Tibial nerve (tissue), 4 donors: ENCODE results near the gene CLPX. TPM values are rescaled to one million over a fixed set of nuclear protein-coding genes. Genes with fewer than 3 reads are reported as not detected.

Experiments
- DNase-seq, 2 donors: peaks; one replicate each; pipeline ENCODE4 v3.0.0-alpha.2; 2019; ENCODE audit warnings: low spot score in 2 of 2
- H3K27ac ChIP-seq, 4 donors: fragments of 200-600 bp; sonication (generic) in 3 of 4; one replicate each; pipeline ENCODE4 v1.5.1; 2017 to 2019; ENCODE audit warnings: mild to moderate bottlenecking in 1 of 4
- H3K27me3 ChIP-seq, 2 donors: fragments of 200-600 bp; sonication (generic) in 1 of 2; one replicate each; pipeline versions ENCODE4 v1.5.1 to v1.6.0; 2017 to 2019
- H3K36me3 ChIP-seq, 3 donors: fragments of 200-600 bp; sonication (generic); one replicate each; pipeline ENCODE4 v1.5.1; 2018 to 2019
- H3K4me1 ChIP-seq, 4 donors: fragments of 200-600 bp; sonication (generic) in 3 of 4; one replicate each; pipeline ENCODE4 v1.5.1; 2017 to 2019
- H3K4me3 ChIP-seq, 4 donors: fragments of 200-600 bp; sonication (generic) in 3 of 4; one replicate each; pipeline ENCODE4 v1.5.1; 2017 to 2019; ENCODE audit warnings: mild to moderate bottlenecking in 1 of 4, moderate library complexity in 1 of 4
- H3K9me3 ChIP-seq, 4 donors: fragments of 200-600 bp; sonication (generic) in 3 of 4; one replicate each; pipeline ENCODE4 v1.5.1; 2017 to 2019
- EP300 ChIP-seq, 2 donors: sonication (generic); formaldehyde crosslinking; IDR thresholded peaks; one replicate each; pipeline ENCODE4 v1.6.1; 2017; ENCODE audit warnings: antibody characterized with exemption in 2 of 2, mild to moderate bottlenecking in 1 of 2
- POLR2A ChIP-seq, 2 donors: fragments of 450-650 bp; IDR thresholded peaks; one replicate each; pipeline ENCODE4 v1.6.1; 2017; ENCODE audit warnings: antibody characterized with exemption in 2 of 2, mild to moderate bottlenecking in 2 of 2, moderate library complexity in 2 of 2
- WGBS, 2 donors: methylation state at CpG; one replicate each; pipeline ENCODE4 v1.1.5; 2018; 5-methylcytosine and 5-hydroxymethylcytosine counted together
- total RNA-seq, 4 donors: library from RNA; depleted of rRNA; stranded (reverse); fragments of >200 nt; gene quantifications; one replicate each; pipeline ENCODE4 v1.1.0, GENCODE V29; 2016
- TF ChIP-seq, protein P1 (sequence below), 5 experiments: fragments of 200-600 bp in 3 of 5; fragments of 450-650 bp in 2 of 5; sonication (generic) in 3 of 5; IDR thresholded peaks; one replicate each; pipeline ENCODE4 v1.5.1; 2016 to 2019; ENCODE audit warnings: antibody characterized with exemption in 5 of 5, mild to moderate bottlenecking in 3 of 5, moderate library complexity in 2 of 5

The CLPX gene
- total RNA-seq, 4 donors from 2014 or later: 29.5 to 96.7 (median 69.7) TPM

DNA sequence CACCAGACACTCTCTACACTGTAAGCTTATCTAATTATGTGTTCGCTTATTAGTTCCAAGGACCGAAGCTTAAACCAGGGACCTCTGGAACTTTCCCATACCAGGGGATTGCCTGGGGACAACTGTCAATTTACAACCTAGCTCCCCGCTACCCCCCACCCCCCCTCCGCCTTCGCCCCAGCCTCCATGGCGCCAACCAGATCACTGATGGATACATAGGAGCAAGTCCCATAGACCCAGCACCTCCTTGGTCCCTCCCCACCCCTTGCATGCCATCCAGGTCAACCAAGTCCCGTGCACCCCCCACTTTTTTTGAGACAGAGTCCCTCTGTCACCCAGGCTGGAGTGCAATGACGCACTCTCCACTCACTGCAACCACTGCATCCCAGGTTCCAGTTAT lies 50.6 kb downstream of the CLPX start:
- no peaks in the 10 kb centered on the region for H3K27me3 ChIP-seq
- H3K27ac ChIP-seq: no peak overlapping the region
- WGBS, 2 donors: 89 to 94% methylated on average over 8 of the region's 8 CpGs
- H3K4me1 ChIP-seq: peaks cover 0 to 38% (median 14%) of the 10 kb centered on the region in 4 donors
- peaks cover 0 to 22% (median 0%) of the 10 kb centered on the region in 3 donors for H3K36me3 ChIP-seq
- TF ChIP-seq, protein P1, sequence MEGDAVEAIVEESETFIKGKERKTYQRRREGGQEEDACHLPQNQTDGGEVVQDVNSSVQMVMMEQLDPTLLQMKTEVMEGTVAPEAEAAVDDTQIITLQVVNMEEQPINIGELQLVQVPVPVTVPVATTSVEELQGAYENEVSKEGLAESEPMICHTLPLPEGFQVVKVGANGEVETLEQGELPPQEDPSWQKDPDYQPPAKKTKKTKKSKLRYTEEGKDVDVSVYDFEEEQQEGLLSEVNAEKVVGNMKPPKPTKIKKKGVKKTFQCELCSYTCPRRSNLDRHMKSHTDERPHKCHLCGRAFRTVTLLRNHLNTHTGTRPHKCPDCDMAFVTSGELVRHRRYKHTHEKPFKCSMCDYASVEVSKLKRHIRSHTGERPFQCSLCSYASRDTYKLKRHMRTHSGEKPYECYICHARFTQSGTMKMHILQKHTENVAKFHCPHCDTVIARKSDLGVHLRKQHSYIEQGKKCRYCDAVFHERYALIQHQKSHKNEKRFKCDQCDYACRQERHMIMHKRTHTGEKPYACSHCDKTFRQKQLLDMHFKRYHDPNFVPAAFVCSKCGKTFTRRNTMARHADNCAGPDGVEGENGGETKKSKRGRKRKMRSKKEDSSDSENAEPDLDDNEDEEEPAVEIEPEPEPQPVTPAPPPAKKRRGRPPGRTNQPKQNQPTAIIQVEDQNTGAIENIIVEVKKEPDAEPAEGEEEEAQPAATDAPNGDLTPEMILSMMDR (IDR thresholded peaks at IDR 0.05): no peak
- TF ChIP-seq POLR2A (IDR thresholded peaks at IDR 0.05): no peak
- TF ChIP-seq EP300 (IDR thresholded peaks at IDR 0.05): no peak
- no peak overlapping the region for H3K4me3 ChIP-seq
- no peaks in the 10 kb centered on the region for H3K9me3 ChIP-seq
- DNase-seq: no peak

DNA sequence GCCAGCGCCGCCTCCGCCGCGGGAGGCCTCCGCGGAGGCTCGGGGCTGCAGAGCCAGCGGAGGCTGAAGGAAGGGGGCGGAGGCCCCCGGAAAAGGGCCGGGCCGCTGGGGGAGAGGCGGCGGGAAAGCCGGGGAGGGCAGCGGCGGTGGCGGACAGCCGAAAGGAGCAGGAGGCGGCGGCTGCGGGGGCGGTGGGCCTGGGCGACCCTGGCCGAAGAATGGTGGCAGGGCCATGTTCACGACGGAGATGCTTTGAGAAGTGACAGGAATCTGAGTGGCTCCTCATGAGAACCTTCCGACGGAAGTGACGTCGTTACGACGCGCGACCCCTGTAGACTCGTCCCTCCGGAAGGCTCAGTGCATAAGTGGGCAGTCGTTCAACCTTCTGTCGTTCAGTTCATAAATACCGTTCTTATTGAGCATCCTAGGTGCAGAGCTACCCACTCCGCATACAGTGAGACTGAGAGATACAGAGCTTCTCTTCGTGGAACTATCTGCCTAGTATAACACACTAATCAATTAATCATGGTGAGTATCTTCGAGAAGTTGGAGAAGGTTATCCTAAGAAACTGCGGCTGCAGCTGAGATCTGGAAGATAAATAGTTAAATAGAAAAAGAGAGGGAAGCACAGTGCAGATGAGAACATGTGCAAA lies 51.5 kb downstream of the CLPX start, which contains the start of gene PDCD7:
Gene PDCD7 (minus strand): TSS at position 261 of the 653 bp plus-strand sequence. CDS start 27 bp downstream, at position 234.
- 1% methylated on average over 27 to 45 of the region's 45 CpGs for WGBS, 2 donors
- no peaks in the 10 kb centered on the region for H3K27me3 ChIP-seq
- peak within 1 kb of the TSS; percentile 71 to 99 (median 93) for H3K4me3 ChIP-seq
- peak; percentile 64 to 78 for DNase-seq
- no peaks in the 10 kb centered on the region for H3K9me3 ChIP-seq
- H3K27ac ChIP-seq: peak within 1 kb of the TSS; percentile 68 to 93 (median 88)
- peaks cover 0 to 31% (median 5%) of the 10 kb centered on the region in 3 donors for H3K36me3 ChIP-seq
- TF ChIP-seq, protein P1 (IDR thresholded peaks at IDR 0.05): no peak
- TF ChIP-seq POLR2A (IDR thresholded peaks at IDR 0.05) (peak; percentile 31 to 66), EP300 (IDR thresholded peaks at IDR 0.05) (peak in 1 of 2 donors; percentile 88)
- H3K4me1 ChIP-seq: peaks cover 0 to 40% (median 14%) of the 10 kb centered on the region in 4 donors

DNA sequence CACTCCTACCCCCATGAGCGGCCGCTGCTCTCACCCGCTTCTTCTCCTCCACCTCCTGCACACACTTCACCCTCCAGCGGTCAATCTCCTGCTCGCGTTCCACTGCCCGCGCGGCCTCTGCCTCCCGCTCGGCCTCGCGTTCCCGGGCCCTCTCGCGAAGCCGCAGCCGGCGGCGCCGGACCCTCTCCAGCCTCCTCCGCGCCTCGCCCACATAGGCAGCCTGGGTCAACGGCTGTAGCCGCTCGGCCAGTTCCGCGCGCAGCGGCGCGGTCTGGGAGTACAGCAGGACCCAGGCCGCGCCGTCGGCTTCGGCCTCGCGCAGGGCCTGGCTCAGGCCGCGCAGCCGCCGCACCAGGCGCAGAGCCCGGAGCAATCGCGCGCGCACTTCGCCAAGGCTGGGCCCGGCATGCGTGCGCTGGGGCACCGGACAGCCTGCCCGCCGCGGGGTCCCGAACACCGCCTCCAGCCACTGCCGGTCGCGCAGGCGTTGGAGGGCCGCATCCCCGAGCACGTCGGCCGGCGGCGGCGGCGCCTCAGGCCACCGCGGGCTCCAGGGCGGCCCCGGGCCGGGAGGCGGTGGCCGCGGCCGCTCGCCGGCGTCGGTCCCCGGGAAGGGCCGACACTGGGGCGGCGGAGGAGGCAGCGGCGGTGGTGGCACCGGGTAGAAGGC lies 52.1 kb downstream of the CLPX start:
- Histone ChIP-seq H3K27me3 (no peaks in the 10 kb centered on the region), H3K36me3 (peaks cover 0 to 37% (median 11%) of the 10 kb centered on the region in 3 donors), H3K4me3 (peak overlapping the region; percentile 71 to 99 (median 93)), H3K4me1 (peaks cover 0 to 40% (median 14%) of the 10 kb centered on the region in 4 donors), H3K27ac (peak overlapping the region; percentile 68 to 93 (median 88)), H3K9me3 (no peaks in the 10 kb centered on the region)
- WGBS, 2 donors: 0 to 1% methylated on average over 29 to 51 of the region's 93 CpGs
- TF ChIP-seq, protein P1 (IDR thresholded peaks at IDR 0.05): no peak
- no peak for TF ChIP-seq POLR2A (IDR thresholded peaks at IDR 0.05)
- TF ChIP-seq EP300 (IDR thresholded peaks at IDR 0.05): no peak
- DNase-seq: no peak

DNA sequence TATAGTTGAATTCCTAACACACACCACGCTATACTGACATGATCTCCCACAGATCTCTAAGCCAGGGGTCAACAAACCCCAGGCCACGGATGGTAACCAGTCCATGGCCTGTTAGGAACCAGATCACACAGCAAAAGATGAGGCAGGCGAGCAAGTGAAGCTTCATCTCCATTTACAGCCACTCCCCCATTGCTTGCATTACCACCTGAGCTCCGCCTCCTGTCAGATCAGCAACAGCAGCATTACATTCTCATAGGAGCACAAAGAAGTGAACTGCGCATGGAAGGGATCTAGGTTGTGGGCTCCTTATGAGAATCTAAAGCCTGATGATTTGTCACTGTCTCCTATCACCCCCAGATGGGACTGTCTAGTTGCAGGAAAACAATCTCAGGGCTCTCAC lies 54.2 kb downstream of the CLPX start:
- Histone ChIP-seq H3K27ac (no peak overlapping the region), H3K4me3 (no peak overlapping the region), H3K4me1 (peaks cover 0 to 40% (median 14%) of the 10 kb centered on the region in 4 donors), H3K27me3 (no peaks in the 10 kb centered on the region), H3K36me3 (peaks cover 0 to 53% (median 12%) of the 10 kb centered on the region in 3 donors), H3K9me3 (no peaks in the 10 kb centered on the region)
- 77 to 79% methylated on average over 5 of the region's 5 CpGs for WGBS, 2 donors
- no peak for DNase-seq
- no peak for TF ChIP-seq POLR2A (IDR thresholded peaks at IDR 0.05)
- no peak for TF ChIP-seq EP300 (IDR thresholded peaks at IDR 0.05)
- TF ChIP-seq, protein P1 (IDR thresholded peaks at IDR 0.05): no peak

DNA sequence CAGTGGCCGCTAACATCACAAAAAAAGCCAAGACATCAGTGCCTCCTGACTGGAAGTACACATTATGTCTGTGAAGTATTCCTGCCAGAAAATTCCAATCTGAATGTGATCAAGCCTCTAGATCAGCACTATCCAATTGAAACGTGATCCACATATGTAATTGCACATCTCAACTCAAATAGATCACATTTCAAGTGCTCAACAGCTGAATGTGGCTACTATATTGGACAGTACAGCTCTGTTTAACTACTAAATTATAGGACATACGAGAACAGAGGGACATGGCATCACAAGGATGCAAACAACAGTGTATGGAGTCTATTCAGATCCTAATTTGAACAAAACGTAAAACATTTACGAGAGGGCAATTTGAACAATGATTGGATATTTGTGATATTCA lies 69.6 kb downstream of the CLPX start:
- DNase-seq: no peak
- 56 to 59% methylated on average over 5 of the region's 5 CpGs for WGBS, 2 donors
- TF ChIP-seq EP300 (IDR thresholded peaks at IDR 0.05): no peak
- TF ChIP-seq POLR2A (IDR thresholded peaks at IDR 0.05): no peak
- TF ChIP-seq, protein P1 (IDR thresholded peaks at IDR 0.05): no peak
- no peaks in the 10 kb centered on the region for H3K27me3 ChIP-seq
- no peaks in the 10 kb centered on the region for H3K9me3 ChIP-seq
- H3K4me1 ChIP-seq: no peaks in the 10 kb centered on the region
- no peak overlapping the region for H3K4me3 ChIP-seq
- no peak overlapping the region for H3K27ac ChIP-seq
- H3K36me3 ChIP-seq: peaks cover 5 to 94% (median 17%) of the 10 kb centered on the region in 3 donors
